Retina (tissue), 1 donor: ENCODE results near the gene CENPO.

ENCODE experiments used
- DNase-seq: peaks from one replicate; pipeline ENCODE4 v3.0.0-alpha.2; 2016

The CENPO gene

DNA sequence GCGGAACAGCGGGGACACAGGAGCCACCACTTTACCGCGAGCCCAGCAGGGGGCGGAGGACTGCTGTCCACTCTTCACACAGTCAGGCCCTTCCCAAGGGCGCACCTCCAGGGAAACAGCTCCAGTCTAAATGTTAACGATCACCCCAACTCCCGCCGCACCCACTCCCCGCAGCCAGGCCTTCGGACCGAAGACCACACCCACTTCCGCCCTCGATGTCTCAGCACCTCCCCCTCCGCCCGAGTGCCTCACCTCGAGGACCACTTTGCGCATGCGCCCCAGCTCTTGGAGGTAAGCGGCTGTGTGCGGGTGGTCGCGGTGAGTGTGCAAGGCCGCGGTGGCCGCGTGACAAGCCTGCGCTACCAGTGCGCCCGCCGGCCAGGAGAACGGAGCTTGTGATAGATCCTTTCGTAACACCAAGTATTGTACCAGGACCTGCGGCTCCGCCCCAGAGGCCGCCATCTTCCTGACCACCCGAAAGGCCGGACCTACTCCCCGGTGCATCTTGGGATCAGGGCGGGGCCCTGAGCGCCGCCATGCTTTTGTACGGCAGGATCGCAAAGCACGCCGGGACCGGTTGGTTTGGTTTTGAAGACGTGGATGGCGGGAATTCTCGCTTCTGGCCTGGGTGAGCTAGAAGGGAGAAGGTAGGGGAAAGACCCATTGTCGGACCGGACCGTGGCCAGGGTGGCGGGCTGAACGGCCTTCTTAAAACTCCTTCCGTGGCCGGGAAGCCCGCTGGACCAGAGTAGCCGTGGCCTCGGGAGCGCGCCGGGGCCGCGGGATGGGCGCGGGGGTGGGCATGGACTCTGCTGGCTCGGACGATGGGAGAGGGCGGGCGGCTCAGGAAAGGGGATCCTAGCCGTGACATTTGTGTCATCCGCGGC, at the start of gene CENPO, which contains the start of gene PTRHD1:
Gene CENPO (plus strand): TSS at position 552 of the 887 bp plus-strand sequence. CDS start 495 bp downstream, outside the sequence.
Gene PTRHD1 (minus strand): TSS at position 518 of the 887 bp plus-strand sequence. CDS start 14 bp downstream, at position 504.
- DNase-seq: peak; percentile 100

GRCh38 chr2:24743924-24744323, 49.3 kb upstream of the CENPO start:
- DNase-seq: no peak

DNA sequence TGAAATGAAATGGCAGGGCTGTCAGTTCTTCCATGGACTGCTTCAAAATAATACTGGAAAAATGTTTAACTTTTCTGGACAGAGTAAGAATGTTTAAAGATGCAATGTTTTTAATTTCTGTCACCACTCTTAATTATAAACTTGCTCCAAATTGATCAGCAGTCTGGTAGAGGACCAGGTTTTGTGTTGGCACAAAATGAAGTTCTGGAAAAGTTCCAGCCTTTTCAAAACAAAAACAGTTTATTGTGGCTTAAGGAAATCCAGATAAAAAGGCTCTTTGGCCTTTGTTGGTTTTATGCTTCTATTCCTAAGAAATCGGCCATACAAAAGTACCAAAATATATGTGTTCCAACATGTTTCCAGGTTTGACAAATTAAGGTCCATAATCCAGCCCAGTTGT, 48.9 kb upstream of the CENPO start:
- no peak for DNase-seq

GRCh38 chr2:24745825-24746224, 47.4 kb upstream of the CENPO start:
- no peak for DNase-seq

GRCh38 chr2:24747299-24747698, 45.9 kb upstream of the CENPO start:
- DNase-seq: no peak

- no peak for DNase-seq
Observed at GRCh38 chr2:24749069-24749691, 44.0 kb upstream of the CENPO start.

GRCh38 chr2:24754985-24755705, 38.1 kb upstream of the CENPO start:
- no peak for DNase-seq

GRCh38 chr2:24756789-24757188, 36.4 kb upstream of the CENPO start:
- DNase-seq: no peak

DNA sequence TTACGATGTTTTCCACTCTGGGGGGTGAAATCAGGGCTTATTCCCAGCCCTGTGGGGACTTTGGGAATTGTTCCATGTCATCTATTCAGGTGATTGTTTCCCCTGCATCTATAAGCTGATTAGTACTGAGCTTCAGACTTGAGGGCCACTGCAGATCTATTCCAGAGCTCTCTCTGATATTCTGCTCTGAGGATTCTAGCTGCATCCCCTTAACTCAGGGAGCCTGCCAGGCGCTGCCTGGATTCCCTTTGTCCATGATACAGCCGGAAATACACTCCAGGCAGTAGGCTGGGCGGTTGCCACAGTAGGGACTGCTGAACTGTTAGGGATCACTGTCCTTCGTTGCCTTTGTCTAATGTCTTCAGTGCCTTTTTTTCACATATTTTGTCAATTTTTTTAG, 31.4 kb upstream of the CENPO start:
- DNase-seq: no peak

DNA sequence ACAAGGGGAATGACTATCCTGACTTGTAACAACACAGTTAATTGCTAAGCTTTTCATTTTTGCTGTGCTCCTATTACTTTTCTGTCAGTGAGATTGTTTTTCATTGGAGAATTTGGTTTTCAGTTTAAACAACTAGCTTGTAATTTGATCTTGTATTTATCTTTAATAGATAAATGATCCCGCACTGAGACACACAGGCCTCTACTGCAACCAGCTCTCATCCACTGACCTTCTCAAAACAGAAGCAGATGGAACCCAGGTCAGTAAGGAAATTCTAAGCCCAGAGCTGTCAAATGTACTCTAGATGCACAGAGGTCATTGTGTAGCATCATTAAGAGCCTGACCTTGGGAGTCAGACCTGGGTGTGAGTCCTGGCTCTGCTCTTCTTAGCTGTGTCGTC, 30.7 kb upstream of the CENPO start:
- DNase-seq: no peak

DNA sequence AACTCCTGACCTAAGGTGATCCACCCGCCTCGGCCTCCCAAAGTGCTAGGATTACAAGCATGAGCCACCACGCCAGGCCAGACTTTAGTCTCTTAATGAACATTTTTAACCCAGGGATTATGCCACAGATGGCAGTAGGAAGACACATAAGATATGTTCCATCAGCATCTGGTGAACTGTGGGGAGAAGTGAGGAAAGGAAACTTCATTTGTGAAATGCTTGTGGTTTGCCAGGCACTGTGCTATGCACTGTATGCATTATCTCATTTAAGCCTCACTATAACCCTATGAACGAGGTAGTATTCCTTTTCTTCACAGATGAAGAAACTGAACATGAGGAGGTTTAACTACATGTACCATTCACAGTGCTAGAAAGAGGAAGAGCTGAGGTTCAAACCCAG, 29.4 kb upstream of the CENPO start:
- no peak for DNase-seq

GRCh38 chr2:24766609-24767008, 26.6 kb upstream of the CENPO start:
- no peak for DNase-seq

- DNase-seq: no peak
Observed at GRCh38 chr2:24768013-24768412, 25.2 kb upstream of the CENPO start.

DNA sequence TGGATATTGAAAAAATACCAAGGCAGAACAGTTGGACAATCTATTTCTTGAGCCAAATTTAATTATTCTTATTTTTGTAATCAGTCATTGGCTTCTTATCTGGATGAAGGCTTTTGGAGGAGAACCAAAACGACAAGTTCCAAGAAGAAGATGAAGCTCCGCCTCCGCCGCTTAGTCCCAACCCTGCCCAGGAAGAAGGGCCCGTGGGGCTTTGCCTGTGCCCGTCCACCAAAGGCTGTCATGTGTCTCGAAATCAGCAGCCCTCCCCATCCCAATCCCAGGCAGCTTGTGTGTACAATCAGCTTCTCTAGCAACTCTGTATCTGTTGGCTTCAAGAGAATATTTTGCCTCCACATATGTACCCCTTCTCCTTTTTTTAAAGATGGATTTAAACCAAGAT, 24.6 kb upstream of the CENPO start:
- no peak for DNase-seq

GRCh38 chr2:24771061-24771460, 22.2 kb upstream of the CENPO start:
- DNase-seq: no peak

DNA sequence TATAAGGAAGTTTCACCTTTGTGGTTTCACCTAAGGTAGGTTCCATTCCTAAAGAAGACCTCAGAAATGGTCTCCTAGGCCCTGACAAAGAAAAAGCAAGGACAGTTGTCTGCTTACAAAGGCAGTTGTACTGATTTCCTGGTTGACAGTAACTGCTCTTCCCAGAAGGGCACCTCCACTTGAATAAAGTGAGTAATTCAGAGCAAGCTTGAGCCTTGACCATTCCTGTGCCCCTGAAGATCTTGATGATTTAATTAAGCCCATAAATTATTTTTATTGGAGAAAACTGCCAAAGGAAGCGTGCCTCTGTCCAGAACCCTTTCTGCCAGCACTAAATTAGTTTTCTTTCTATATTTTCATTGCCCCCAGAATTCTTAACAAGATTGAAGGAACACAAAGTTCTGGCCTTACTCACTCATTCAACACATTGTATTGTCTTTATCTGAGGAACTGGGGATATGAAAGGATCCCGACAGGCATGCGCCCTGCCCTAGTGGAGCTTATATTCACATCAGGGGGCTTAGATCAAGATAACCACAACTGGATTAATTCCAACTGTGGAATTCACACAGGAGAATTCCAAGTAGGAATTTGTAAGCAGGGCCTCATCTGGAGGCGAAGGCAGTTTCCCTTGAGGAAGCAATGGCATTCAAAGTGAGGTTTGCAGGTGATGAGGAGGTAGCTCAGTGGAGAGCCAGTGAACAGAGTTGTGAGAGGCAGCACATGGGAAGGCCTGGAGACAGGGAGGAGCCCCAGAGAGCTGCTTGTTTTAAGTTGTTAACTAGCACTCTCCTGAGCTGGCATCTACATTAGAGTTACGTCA, 21.2 kb upstream of the CENPO start:
- DNase-seq: no peak

GRCh38 chr2:24774373-24774772, 18.9 kb upstream of the CENPO start:
- no peak for DNase-seq

DNA sequence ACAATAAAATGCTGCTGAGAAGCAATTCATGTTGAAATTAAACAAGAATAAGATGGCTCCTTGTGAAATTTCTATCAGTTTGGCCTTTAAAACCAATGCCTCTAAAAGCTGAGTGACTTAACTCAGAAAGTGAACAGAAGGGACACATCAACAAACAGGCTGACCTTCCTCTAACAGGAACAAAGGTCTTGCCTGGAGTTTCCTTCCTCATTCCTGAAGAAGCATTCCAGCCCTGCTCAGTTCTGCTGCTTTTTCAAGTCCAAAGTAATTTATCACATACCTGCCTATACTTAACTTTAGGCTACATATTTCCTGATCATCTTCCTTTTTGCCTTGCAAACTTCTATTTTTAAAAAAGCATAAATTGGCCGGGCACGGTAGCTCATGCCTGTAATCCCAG, 14.1 kb upstream of the CENPO start:
- DNase-seq: no peak

GRCh38 chr2:24783641-24784040, 9.6 kb upstream of the CENPO start:
- no peak for DNase-seq

DNA sequence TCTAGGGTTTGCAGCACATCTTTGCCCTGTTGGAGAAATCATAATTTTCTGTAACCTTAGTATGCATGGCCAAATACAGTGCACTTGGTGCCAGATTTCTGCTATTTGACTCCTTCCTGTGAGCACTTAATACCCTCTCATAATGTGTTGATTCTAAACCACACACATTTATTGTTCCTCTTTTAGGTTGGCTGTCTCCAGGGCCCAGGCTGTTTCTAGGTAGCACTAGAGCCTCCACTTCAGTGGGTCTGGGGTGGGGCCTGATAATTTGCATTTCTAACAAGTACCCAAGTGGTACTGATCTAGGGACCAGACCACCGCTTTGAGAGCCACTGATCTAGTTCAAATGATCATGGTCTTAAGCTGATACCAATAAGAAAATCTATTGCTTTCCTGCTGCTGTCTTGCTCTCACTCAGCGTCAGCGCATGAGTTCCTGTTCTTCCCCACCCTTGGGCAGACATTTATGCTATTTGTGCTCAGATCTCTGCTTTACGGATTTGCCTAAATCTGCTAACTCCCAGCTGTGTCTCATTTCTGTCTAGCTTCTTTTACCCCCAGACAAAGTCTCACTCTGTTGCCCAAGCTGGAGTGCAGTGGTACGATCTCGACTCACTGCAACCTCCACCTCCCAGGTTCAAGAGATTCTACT, 7.4 kb upstream of the CENPO start:
- no peak for DNase-seq

GRCh38 chr2:24787532-24787931, 5.7 kb upstream of the CENPO start:
- DNase-seq: no peak

DNA sequence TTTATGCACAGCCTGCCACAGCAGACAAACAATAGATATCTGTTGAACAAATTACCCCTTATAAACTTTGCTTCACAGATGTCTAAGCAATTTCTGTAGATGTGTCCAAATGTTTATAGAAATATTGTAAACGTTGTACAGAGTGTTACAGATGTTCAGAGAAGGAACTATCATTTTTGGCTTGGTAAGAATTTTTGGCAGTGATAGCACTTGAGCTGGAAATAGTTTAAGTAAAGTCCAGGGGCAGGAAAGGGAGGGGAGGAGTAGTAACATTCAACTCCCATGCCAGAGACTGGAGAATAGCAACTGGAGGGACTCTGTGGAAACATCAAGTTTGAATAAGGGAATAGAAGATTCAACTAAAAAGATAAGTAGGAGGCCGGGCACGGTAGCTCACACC, 4.4 kb upstream of the CENPO start:
- DNase-seq: no peak
